HepG2 (cell line): ENCODE data around the gene AK4. TPM values are rescaled to one million over a fixed set of nuclear protein-coding genes. Genes with fewer than 3 reads are reported as not detected.
A peak's percentile ranks its signal among the peaks of the same experiment; 100 is the strongest.

Experiments used
- ARID4A ChIP-seq: sonication (generic); formaldehyde crosslinking; IDR thresholded peaks from 2 replicates; pipeline ENCODE4 v1.5.0; 2020; ENCODE audit warnings: mild to moderate bottlenecking, missing genetic modification reagents, borderline replicate concordance
- ARID5B ChIP-seq: IDR thresholded peaks from 2 replicates; pipeline ENCODE4 v1.4.0; 2020; ENCODE audit warnings: mild to moderate bottlenecking, missing genetic modification reagents
- GFI1 ChIP-seq: sonication (generic); formaldehyde crosslinking; IDR thresholded peaks from 2 replicates; pipeline ENCODE4 v1.5.0; 2020; ENCODE audit warnings: missing genetic modification reagents, mild to moderate bottlenecking, borderline replicate concordance
- HIVEP1 ChIP-seq: sonication (generic); formaldehyde crosslinking; IDR thresholded peaks from 2 replicates; pipeline ENCODE4 v1.4.0; 2020; ENCODE audit warnings: mild to moderate bottlenecking, missing genetic modification reagents
- KDM5B ChIP-seq: sonication (generic); formaldehyde crosslinking; IDR thresholded peaks from 2 replicates; pipeline ENCODE4 v1.4.0; 2020; ENCODE audit warnings: missing genetic modification reagents, mild to moderate bottlenecking, borderline replicate concordance
- MIER2 ChIP-seq: IDR thresholded peaks from 2 replicates; pipeline ENCODE4 v1.6.1; 2016; ENCODE audit warnings: missing biosample characterization, missing genetic modification reagents
- REPIN1 ChIP-seq: sonication (generic); formaldehyde crosslinking; IDR thresholded peaks from 2 replicates; pipeline ENCODE4 v1.8.0; 2022; ENCODE audit warnings: missing genetic modification reagents, low read depth, mild to moderate bottlenecking, borderline replicate concordance
- ZFP37 ChIP-seq: sonication (generic); formaldehyde crosslinking; IDR thresholded peaks from 2 replicates; pipeline ENCODE4 v1.4.0; 2020; ENCODE audit warnings: missing genetic modification reagents, borderline replicate concordance
- ZNF33B ChIP-seq: sonication (generic); formaldehyde crosslinking; IDR thresholded peaks from 2 replicates; pipeline ENCODE4 v1.5.1; 2020; ENCODE audit warnings: mild to moderate bottlenecking, missing genetic modification reagents
- ZNF407 ChIP-seq: sonication (generic); formaldehyde crosslinking; IDR thresholded peaks from one replicate; pipeline ENCODE4 v1.5.1; 2020; ENCODE audit warnings: mild to moderate bottlenecking, missing genetic modification reagents; ENCODE audit errors: not compliant biosample characterization
- ZNF792 ChIP-seq: IDR thresholded peaks from 2 replicates; pipeline ENCODE4 v1.6.1; 2016
- polyA plus RNA-seq, 8 experiments: library from polyadenylated mRNA; depleted of rRNA in 3 of 8; stranded (reverse) in 7 of 8; unstranded in 1 of 8; fragments of >200 nt; fragmentation: Illumina TruSeq in 4 of 8; extraction: Trizol in 4 of 8; gene quantifications; 2 replicates each; pipeline versions ENCODE4 v1.2.1 to v1.2.3, GENCODE V29; 2011 to 2016; ENCODE audit warnings: low read depth in 4 of 8, missing spikeins in 1 of 8, mixed read lengths in 1 of 8; ENCODE audit not compliant: insufficient read depth in 1 of 8
- total RNA-seq, 5 experiments: library from RNA; depleted of rRNA; stranded (reverse); fragments of >200 nt; fragmentation: Illumina TruSeq; extraction: Trizol; gene quantifications; 2 replicates each; pipeline ENCODE4 v1.2.3, GENCODE V29; 2016; ENCODE audit warnings: low read depth in 1 of 5

Gene AK4
- total and polyA plus RNA-seq, 2 of the 13 experiments (the other 11 are each of a cell fraction or from before 2014, with no cell fraction given): 110 to 160 TPM

- TF ChIP-seq GFI1 (CRISPR knock-in tag) (peak; percentile 63; the same call in 1 of the 2 replicates), KDM5B (CRISPR knock-in tag) (peak; percentile 82; the same call in 1 of the 2 replicates), ZFP37 (CRISPR knock-in tag) (no peak), MIER2 (no peak), ZNF792 (CRISPR knock-in tag) (0 out of 2 replicates have a peak, but pooled peaks have one; percentile 29), ZNF407 (CRISPR knock-in tag) (peak; percentile 62), ARID4A (peak; percentile 60; the same call in 1 of the 2 replicates), ZNF33B (CRISPR knock-in tag) (peak; percentile 77; the same call in 1 of the 2 replicates), ARID5B (peak; percentile 10; the same call in 1 of the 2 replicates), HIVEP1 (CRISPR knock-in tag) (0 out of 2 replicates have a peak, but pooled peaks have one; percentile 50), REPIN1 (CRISPR knock-in tag) (0 out of 2 replicates have a peak, but pooled peaks have one; percentile 28)
Measured at GRCh38 chr1:65265651-65266351, 117.8 kb downstream of the AK4 start (continued).
